Caco-2 (cell line): Measurements from ENCODE around the gene HOXD11. TPM values are rescaled to one million over a fixed set of nuclear protein-coding genes. Genes with fewer than 3 reads are reported as not detected.

Experiments
- BruUV-seq: library from RNA; stranded (reverse); fragments of 400-500 nt; replicated peaks from 2 replicates; lab custom pipeline; 2021; lab: Mats Ljungman, UMichigan
- CTCF ChIA-PET: fragments of 300-600 bp; sonication (Branson Sonifier 250); formaldehyde crosslinking; loops from one replicate; lab custom pipeline; 2022; ENCODE audit warnings: antibody characterized with exemption; lab: Charles Lee
- POLR2A ChIA-PET: fragments of 300-600 bp; sonication (Branson Sonifier 250); formaldehyde crosslinking; loops from one replicate; lab custom pipeline; 2022; ENCODE audit warnings: antibody characterized with exemption; lab: Charles Lee
- DNase-seq, 2 experiments: peaks; one replicate each; pipeline versions ENCODE4 v3.0.0 to v3.0.0-alpha.2; 2020 to 2022
- H3K27me3 ChIP-seq: replicated peaks from 2 replicates; pipeline ENCODE4 v1.6.0; 2011; ENCODE audit warnings: low read length; ENCODE audit not compliant: control insufficient read depth, insufficient read depth
- H3K36me3 ChIP-seq: 2 replicates; pipeline ENCODE4 v1.5.1; 2011; ENCODE audit warnings: low read length; ENCODE audit not compliant: control insufficient read depth, insufficient read depth
- H3K4me1 ChIP-seq: fragments of 250-450 bp; sonication (Bioruptor Pico); 2 replicates; pipeline ENCODE4 v1.5.1; 2020; ENCODE audit warnings: mild to moderate bottlenecking
- H3K4me3 ChIP-seq: 2 replicates; pipeline ENCODE4 v1.5.1; 2011; ENCODE audit warnings: low read depth, mild to moderate bottlenecking, control low read depth, low read length
- H3K9me3 ChIP-seq: fragments of 250-450 bp; sonication (Bioruptor Pico); 2 replicates; pipeline ENCODE4 v1.5.1; 2020; ENCODE audit warnings: mild to moderate bottlenecking, moderate library complexity
- H3K27ac Mint-ChIP-seq: one replicate; pipeline ENCODE4 v1.8.0; 2022; ENCODE audit warnings: mixed read lengths; ENCODE audit not compliant: unreplicated experiment
- H3K27me3 Mint-ChIP-seq: one replicate; pipeline ENCODE4 v1.8.0; 2022; ENCODE audit warnings: mixed read lengths; ENCODE audit not compliant: insufficient read depth, unreplicated experiment
- H3K36me3 Mint-ChIP-seq: one replicate; pipeline ENCODE4 v1.8.0; 2022; ENCODE audit warnings: mild to moderate bottlenecking, mixed read lengths; ENCODE audit not compliant: insufficient read depth, unreplicated experiment
- H3K4me1 Mint-ChIP-seq: one replicate; pipeline ENCODE4 v1.8.0; 2022; ENCODE audit warnings: low read depth, mixed read lengths; ENCODE audit not compliant: unreplicated experiment
- H3K4me3 Mint-ChIP-seq: one replicate; pipeline ENCODE4 v1.8.0; 2022; ENCODE audit warnings: mild to moderate bottlenecking, moderate library complexity, mixed read lengths; ENCODE audit not compliant: unreplicated experiment
- H3K9me3 Mint-ChIP-seq: one replicate; pipeline ENCODE4 v1.8.0; 2022; ENCODE audit warnings: mixed read lengths; ENCODE audit not compliant: unreplicated experiment
- intact Hi-C: fragments of 100-400 bp; cut with micrococcal nuclease; formaldehyde crosslinking; loops from one replicate; pipeline ENCODE4 v1.10.0; 2022; ENCODE audit not compliant: unreplicated experiment
- total RNA-seq: library from RNA; stranded (reverse); gene quantifications from 2 replicates; pipeline ENCODE4 v1.2.3, GENCODE V29; 2022
- TF ChIP-seq, protein P1 (sequence below), 2 experiments: fragments of 200-600 bp in 1 of 2; IDR thresholded peaks; 1 replicate in 1 of 2; 2 replicates in 1 of 2; pipeline versions ENCODE4 v1.5.1 to v1.8.0; 2011 to 2022; ENCODE audit warnings: antibody characterized with exemption in 1 of 2, control low read depth in 1 of 2, inconsistent platforms in 1 of 2, low read depth in 1 of 2, low read length in 1 of 2, mild to moderate bottlenecking in 1 of 2, moderate library complexity in 1 of 2; ENCODE audit not compliant: insufficient read depth in 1 of 2, severe bottlenecking in 1 of 2, unreplicated experiment in 1 of 2

HOXD11 gene
- total RNA-seq, 1 experiment from 2014 or later, result not detected

DNA sequence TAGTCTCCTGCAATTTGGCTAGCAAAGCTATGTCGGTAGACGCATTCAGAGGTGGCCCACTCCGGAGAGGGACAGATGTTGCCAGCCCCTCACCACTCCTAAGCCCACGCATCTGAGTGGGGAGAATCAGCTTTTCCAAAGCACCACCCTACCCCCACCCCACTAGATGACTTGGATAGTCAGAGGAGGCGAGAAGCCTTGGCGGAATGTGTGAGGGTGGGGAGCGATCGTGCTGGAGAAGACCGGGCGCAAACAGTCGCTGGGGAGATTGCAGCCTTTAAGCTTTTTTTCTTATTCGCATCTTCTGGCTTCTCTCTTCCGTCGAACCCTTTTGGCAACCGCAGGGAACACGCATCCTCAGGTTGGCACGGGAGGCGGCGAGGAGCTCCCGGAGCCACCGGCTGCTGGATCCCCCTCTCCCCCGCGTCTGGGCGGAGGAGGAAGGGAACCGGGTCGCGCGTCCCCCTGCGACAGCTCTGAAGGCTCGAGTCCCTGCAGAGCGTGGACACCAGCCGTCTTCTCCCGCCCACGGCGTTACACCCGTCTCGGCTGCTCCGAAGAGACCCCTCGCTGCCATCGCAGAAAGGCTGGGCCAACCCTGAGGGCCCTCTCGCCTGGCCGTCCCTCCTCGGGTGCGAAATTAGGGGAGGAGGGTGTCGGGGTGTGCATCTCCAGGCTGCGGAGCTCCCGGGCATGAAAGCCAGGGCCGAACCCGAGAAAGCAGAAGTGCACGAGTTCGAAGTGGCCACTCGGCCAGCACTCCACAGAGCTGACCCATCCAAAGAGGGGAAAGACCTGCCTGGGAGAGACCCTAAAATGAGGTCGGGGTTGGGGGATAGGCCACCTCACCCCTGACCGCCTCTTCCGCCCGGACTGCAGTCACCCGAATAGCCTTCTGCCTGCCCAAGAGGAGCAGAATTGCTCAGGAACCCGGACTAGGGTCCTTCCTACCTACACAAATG is 35.5 kb upstream of the HOXD11 start:
- no peak for DNase-seq
- POLR2A ChIA-PET, result no interaction called here
- Mint-ChIP-seq H3K4me1 (no peaks in the 10 kb centered on the region), H3K27ac (no peak overlapping the region), H3K4me3 (no peak overlapping the region), H3K9me3 (no peaks in the 10 kb centered on the region), H3K36me3 (no peaks in the 10 kb centered on the region), H3K27me3 (peaks cover 12% of the 10 kb centered on the region)
- TF ChIP-seq, protein P1, sequence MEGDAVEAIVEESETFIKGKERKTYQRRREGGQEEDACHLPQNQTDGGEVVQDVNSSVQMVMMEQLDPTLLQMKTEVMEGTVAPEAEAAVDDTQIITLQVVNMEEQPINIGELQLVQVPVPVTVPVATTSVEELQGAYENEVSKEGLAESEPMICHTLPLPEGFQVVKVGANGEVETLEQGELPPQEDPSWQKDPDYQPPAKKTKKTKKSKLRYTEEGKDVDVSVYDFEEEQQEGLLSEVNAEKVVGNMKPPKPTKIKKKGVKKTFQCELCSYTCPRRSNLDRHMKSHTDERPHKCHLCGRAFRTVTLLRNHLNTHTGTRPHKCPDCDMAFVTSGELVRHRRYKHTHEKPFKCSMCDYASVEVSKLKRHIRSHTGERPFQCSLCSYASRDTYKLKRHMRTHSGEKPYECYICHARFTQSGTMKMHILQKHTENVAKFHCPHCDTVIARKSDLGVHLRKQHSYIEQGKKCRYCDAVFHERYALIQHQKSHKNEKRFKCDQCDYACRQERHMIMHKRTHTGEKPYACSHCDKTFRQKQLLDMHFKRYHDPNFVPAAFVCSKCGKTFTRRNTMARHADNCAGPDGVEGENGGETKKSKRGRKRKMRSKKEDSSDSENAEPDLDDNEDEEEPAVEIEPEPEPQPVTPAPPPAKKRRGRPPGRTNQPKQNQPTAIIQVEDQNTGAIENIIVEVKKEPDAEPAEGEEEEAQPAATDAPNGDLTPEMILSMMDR (IDR thresholded peaks at IDR 0.05; ENCODE audit: insufficient read depth in 1 of 2, low read depth in 1 of 2, low read length in 1 of 2, severe bottlenecking in 1 of 2, unreplicated experiment in 1 of 2), result no peak
- no peaks in the 10 kb centered on the region for H3K4me1 ChIP-seq
- no peaks in the 10 kb centered on the region for H3K9me3 ChIP-seq
- intact Hi-C loops, result no loop called here
- H3K27me3 ChIP-seq, result peaks cover under 1% of the 10 kb centered on the region; the same call in 1 of the 2 replicates
- BruUV-seq, result no TSS peak
- CTCF ChIA-PET, result no interaction called here
- no peak overlapping the region for H3K4me3 ChIP-seq
- H3K36me3 ChIP-seq, result no peaks in the 10 kb centered on the region

DNA sequence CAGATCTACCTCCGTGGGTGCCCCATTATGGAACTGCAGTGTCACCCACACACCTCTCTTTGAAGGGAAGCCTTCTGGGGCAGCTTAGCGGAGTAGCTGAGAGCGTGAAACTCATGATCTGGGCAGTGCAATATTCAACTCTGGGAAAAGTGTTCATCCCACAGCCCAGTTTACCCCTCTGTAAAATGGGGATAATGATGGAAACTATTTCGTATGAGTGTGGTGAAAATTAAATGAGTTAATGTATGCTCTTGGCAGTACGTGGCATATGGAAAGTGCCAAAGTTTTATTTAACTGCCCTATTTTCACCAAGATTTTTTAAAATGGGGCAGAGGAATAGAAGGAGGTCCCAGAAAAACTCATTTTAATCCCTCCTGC is 34.8 kb upstream of the HOXD11 start:
- no peak for DNase-seq
- BruUV-seq, result no TSS peak
- Histone ChIP-seq H3K36me3 (no peaks in the 10 kb centered on the region), H3K9me3 (no peaks in the 10 kb centered on the region), H3K4me1 (no peaks in the 10 kb centered on the region), H3K4me3 (no peak overlapping the region), H3K27me3 (peaks cover 1% of the 10 kb centered on the region; the same call in 1 of the 2 replicates)
- CTCF ChIA-PET, result no interaction called here
- H3K4me3 Mint-ChIP-seq, result no peak overlapping the region
- no peaks in the 10 kb centered on the region for H3K4me1 Mint-ChIP-seq
- no peaks in the 10 kb centered on the region for H3K36me3 Mint-ChIP-seq
- H3K27ac Mint-ChIP-seq, result no peak overlapping the region
- intact Hi-C loops, result no loop called here
- peaks cover 13% of the 10 kb centered on the region for H3K27me3 Mint-ChIP-seq
- TF ChIP-seq, protein P1 (IDR thresholded peaks at IDR 0.05; ENCODE audit: insufficient read depth in 1 of 2, low read depth in 1 of 2, low read length in 1 of 2, severe bottlenecking in 1 of 2, unreplicated experiment in 1 of 2), result no peak
- POLR2A ChIA-PET, result no interaction called here
- H3K9me3 Mint-ChIP-seq, result no peaks in the 10 kb centered on the region

DNA sequence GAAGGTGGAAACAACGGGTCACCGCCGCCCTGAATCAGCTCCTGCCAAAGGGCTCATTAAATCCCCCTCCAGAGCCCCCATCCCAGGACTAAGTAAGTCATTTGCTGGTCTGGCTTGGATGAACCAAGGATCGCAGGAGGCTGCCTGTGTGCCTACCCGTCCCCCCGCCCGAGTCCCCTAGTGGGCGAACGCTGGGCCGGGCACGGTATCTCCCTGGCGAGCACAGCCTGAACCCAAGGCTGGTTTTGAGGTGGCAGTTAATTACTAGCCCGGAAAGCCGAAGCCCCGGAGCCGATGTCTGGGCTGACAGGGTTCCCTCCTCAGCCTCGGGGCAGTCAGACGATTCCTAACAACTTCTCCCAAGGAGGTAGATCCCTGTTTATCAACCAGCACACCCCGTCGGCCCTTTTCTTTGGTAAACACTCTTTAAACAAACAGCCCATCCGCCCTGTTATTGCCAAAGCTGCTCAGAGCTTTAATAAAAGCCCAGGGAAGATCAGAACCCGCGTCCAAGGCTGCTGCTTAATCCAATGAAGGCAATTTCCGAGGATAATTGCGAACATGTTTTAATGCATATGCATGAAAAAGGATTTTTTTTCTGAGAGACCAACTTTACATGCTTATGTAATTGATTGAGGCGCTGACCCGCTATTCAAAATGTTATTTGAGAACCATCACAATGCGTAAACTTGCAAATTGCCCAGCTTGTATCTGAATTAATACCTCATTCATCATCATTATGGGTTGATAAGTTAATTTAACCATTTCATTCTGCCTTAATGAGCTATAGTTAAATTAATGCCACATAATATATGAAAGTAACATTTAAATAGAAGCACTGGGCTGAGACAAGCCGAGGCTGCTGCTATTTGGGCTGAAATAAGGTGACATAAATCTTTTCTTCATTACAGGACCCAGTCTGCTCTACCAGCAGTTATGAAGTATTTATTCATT is 33.9 kb upstream of the HOXD11 start:
- intact Hi-C loops, result no loop called here
- DNase-seq, result no peak
- H3K9me3 ChIP-seq, result no peaks in the 10 kb centered on the region
- H3K9me3 Mint-ChIP-seq, result no peaks in the 10 kb centered on the region
- no TSS peak for BruUV-seq
- H3K36me3 Mint-ChIP-seq, result no peaks in the 10 kb centered on the region
- no peak overlapping the region for H3K4me3 Mint-ChIP-seq
- H3K27me3 Mint-ChIP-seq, result peaks cover 14% of the 10 kb centered on the region
- CTCF ChIA-PET, result interaction anchor here (0.5 kb wide), 1 partner anchor 14 kb away, joined by 4 read pairs; no protein-coding TSS in a partner anchor
- TF ChIP-seq, protein P1 (IDR thresholded peaks at IDR 0.05; ENCODE audit: insufficient read depth in 1 of 2, low read depth in 1 of 2, low read length in 1 of 2, severe bottlenecking in 1 of 2, unreplicated experiment in 1 of 2), result no peak
- no peak overlapping the region for H3K4me3 ChIP-seq
- peaks cover 1% of the 10 kb centered on the region; the same call in 1 of the 2 replicates for H3K27me3 ChIP-seq
- no peaks in the 10 kb centered on the region for H3K36me3 ChIP-seq
- H3K4me1 Mint-ChIP-seq, result no peaks in the 10 kb centered on the region
- no peak overlapping the region for H3K27ac Mint-ChIP-seq
- POLR2A ChIA-PET, result no interaction called here
- H3K4me1 ChIP-seq, result no peaks in the 10 kb centered on the region
